Inflammatory macrophage (primary cell): ENCODE results near the gene NOL9.

Source experiments
- DNase-seq, 2 donors: peaks; one replicate each; pipeline ENCODE4 v3.0.0-alpha.2; 2020 to 2022

NOL9 gene

GRCh38 chr1:6486433-6487011, 67.8 kb downstream of the NOL9 start:
- peak; percentile 85 to 90 for DNase-seq

DNA sequence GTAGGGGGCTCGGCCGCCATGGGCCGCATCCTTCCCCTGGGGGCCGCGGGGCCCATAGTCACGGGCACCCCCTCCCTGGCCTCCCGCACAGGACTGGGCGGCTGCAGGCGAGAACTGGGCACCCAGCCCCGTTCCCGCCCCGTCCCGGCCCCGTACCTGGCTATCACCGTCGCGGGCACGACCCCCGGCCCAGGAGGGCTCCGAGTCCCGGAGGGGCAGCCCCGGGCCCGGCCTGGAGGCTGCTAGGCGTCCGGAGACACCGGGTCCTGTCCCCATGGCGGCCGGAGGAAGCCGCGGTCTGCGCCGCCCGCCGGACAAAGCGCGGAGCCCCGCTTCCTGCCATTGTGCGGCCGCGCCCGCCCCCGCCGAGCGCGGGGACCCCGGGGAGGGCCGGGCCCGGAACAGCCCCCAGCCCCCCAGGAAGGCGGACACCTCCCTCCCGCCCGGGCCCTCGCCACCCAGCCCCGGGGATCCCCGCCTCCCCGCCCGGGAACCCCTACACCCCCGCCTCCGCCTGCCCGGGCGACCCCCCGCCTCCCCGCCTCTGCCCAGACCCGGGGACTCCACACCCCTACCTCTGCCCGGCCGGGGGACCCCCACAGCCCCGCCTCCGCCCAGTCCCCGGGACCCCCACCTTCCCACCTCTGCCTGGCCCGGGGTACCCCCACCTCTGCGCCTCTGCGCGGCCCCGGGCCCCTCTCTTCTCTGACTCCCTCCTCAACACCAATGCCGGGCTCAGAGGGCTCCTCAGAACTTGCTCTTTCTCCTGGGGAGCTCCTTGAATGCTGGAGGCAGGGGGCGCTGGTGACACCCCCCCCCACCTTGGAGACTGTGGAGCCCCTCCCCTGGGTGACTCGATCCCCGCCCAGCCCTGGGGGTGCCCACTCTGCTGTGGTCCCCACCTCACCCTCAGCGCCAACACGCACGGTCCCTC, 68.9 kb downstream of the NOL9 start:
- no peak for DNase-seq

DNA sequence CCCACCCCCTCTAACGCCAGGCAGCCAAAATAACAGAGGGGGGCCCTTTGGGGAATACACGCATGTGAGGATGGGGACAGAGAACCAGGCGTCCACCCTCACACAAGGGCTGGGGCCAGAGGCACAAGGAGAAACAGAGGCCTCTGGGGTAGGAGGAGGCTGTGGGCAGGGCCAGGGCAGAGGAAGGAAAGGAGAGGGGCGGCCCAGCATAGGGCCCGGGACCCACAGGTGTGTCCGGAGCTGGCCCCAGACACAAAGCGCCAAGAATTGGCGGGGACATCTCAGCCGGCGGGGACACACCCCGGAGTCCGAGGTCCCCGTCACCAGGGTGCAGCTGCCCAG, 69.5 kb downstream of the NOL9 start:
- no peak for DNase-seq

DNA sequence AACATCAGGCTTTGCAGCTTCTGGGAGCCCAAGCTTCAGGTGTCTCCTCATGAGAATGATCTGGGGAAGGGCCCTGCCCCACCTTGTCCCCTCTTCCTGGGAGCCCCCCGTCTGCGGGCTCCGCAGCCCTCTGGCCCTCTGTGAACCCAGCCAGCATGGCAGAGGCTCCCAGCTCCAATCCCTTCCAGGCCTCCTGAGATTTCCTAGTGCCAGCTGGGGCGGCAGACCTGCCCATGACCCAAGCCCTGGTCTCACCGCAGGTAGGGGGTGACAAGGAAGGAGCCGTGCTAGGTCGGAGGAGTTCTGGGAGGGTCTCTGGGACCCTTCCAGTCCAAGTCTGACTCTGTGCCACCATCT, 70.6 kb downstream of the NOL9 start:
- no peak for DNase-seq

DNA sequence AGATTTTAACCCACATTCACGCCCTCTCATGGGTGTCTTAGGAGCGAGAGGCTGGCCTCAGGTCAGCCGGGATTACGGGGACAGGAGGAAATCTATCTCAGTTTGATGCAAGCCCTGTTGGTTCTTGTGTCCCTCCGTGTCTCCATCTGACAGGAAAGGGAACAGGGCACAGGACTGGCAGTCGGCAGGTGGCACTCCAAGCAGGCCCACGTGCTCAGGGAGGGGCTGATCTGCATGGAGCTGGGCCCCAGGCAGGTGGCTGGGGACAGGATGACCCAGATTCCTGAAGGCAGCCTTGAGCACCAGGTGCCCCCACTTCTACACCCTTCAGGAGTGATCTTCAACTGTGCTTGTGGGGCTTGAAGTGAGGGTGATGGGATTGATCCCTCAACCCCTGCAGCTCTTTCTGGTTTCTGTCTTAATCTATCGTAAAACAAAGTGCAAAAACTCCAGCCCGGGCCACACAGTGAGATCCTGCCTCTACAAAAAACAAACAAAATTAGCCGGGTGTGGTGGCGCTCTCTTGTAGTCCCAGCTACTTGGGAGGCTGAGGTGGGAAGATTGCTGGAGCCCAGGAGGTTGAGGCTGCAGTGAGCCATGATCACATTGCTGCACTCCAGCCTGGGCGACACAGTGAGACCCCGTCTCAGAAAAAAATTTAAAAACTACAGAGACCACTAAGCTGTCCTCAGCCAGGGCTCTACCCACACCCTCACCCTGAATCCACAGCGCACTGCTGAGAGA, 71.1 kb downstream of the NOL9 start:
- no peak for DNase-seq

DNA sequence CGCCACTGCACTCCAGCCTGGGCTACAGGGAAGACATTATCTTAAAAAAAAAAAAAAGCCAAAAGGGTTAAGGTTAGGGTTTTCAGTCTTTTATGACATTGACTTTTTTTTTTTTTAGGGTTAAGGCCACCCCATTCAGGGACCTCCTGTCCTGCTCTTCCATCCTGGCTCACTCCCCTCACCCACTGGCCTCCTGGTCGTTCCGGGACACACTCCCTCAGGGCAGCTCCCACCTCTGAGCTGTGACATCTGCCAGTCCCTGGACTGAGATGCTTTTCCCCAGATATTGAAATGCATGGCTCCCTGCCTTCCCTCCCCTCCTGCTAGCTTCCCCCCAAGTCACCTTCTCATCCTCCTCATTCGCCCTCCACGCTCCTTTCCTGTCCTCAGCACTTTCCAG, 72.5 kb downstream of the NOL9 start:
- DNase-seq: no peak

DNA sequence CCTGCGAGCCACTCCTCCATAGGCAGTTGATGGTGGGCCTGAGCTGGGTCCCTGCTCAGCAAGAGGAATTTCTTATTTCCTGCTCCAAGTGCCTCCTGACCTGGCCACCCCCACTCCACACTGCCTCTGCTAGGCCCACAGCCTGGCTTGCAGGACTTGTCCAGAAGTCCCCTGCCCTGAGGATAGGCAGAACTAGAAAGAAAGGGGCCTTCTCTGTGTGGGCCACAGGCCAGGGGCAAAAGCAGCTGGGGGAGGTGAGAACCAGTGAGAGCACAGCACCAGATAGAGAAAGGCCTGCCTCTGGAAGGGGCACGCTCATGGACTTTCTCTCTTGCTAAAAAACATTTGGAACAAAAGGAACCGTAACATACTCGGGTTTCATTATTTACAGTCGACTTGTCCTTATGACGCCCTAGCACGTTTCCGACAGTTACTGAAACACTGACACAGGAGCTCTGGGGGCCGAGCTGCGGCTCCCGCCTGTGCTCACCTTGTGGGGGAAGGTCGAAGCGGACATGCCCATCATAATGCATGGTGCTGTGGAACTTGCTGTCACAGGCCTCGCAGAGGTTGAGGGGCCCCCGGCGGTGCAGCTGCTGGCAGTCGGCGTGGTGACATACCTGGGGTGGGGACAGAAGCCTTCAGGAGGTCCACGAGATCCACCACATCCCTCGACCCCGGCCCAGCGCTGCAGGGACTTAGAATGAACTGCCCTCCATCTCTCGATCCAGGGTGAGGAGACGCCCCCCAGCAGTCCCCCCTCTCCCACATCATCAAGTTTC, 77.1 kb downstream of the NOL9 start:
- no peak for DNase-seq

DNA sequence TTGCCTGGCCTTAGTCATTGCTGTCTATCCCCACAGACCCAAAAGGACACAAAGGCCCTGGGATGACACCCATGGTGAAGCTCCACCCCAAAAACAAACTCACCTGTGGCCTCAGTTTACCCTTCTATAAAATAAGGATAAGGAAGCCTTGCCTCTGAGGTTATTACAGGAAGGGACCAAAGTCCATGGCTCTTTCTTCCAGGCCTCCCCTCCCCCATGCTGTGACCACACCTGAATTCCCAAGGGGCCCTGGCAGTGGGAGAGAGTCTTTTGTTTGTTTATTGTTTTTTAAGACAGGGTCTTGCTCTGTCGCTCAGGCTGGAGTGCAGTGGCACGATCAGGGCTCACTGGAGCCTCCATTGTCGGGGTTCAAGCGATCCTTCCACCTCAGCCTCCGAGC, 77.8 kb downstream of the NOL9 start:
- no peak for DNase-seq

GRCh38 chr1:6475381-6476133, 78.8 kb downstream of the NOL9 start:
- DNase-seq: peak; percentile 8 to 43

DNA sequence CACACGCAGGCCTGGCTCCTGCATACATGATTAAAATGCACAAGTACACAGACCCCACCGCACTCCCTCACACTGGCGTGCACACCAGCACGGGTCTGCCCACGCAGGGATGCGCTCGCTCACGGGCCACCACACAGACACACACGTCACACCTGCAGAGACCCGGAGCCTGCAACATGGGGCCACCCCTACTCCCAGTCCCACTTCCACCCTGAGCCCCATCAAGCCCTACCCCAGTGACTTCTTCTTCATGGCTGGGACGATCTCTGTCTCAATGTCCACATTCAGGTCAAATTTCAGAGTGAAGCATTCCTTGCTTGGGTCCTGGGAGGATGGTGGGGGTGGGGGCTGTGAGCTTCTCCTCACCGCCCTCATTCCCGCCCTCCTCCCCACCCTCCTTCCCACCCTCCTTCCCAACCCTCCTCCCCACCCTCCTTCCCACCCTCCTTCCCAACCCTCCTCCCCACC, 79.5 kb downstream of the NOL9 start:
- no peak for DNase-seq

DNA sequence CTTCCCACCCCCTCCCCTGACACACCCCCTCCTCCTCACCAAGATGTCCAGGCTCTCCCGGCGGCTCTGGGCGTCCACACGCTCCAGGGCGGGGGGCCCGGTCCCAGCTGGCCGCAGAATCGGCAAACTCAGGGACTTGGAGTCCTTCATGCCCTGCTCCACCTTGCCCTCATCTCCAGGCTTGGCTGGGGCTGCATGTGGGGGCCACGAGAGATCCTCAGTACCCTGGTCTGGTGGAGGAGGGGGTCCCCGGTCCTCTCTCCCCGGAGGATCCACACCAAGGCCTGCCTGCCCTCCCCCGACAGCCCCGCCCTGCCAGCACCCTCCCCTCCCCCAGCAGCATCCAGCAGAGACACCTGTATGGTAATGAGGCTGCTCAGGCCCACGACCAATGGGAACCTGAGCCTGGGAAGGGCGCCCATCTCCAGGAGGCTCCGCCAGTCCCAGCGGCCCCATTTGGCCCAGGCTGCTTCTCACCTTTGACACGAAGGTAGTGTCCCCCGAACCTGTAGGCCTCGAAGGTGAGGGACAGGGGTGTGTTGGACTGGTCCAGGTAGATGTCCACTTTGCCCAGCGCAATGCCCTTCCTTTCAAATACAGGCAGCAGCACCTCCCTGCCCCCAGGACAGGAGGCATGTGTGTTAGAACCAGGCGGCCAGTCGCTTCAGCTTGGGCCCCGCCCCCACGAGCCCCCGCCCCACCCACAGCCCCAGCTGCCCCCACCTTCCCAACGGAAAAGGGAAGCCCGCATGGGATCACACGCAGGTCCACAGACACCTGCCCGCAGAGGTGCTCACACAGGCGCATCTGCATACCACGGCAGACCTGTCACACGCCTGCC, 80.1 kb downstream of the NOL9 start:
- DNase-seq: no peak

- no peak for DNase-seq
These were observed 81.2 kb downstream of the NOL9 start for GRCh38 chr1:6473156-6473555.

GRCh38 chr1:6472391-6472790, 81.9 kb downstream of the NOL9 start:
- DNase-seq: no peak

DNA sequence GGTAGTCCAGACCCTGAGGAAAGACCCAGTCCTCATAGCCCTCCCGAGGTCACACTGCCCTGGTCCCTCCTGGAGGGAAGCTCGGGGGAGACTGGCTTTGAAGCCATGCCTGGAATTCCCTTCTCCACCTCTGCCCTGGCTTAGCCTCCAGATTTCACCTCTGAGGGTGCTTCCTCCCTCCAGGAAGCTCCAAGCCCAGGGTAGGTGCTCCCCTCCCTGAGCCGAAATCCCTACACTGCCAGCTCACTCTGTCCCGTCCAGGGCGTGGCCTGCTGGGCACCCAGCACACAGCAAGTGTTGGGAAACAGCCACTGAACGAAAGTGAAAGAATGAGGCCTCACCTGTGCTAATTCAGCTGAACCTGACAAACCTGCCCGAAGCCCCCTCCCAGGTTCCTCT, 82.3 kb downstream of the NOL9 start:
- DNase-seq: no peak
